Sciatic nerve (tissue), 2 donors: Measurements from ENCODE around the gene ADGRD1. TPM values are rescaled to one million over a fixed set of nuclear protein-coding genes. Genes with fewer than 3 reads are reported as not detected.

Source experiments
- ATAC-seq: fragments of 200-7000 bp; cut with Tn5 transposase; one replicate; pipeline ENCODE4 v1.9.1; 2020; ENCODE audit warnings: mild to moderate bottlenecking, moderate library complexity
- DNase-seq: peaks from one replicate; pipeline ENCODE4 v3.0.0-alpha.2; 2020; ENCODE audit warnings: low spot score
- intact Hi-C: fragments of 100-400 bp; cut with DNase I; formaldehyde crosslinking; loops from one replicate; pipeline ENCODE4 v1.14.2; 2022
- total RNA-seq: library from RNA; stranded (reverse); fragmentation: NEBNext Ultra II Directional; extraction: Animal tissue kit (Norgen Biotek cat#: 25700); gene quantifications from one replicate; pipeline ENCODE4 v1.2.1, GENCODE V29; 2021
- donor health status: DM: no; HTN: no; CAD: no.
- donor health status: DM: no; HTN: no; CAD: no.

Gene ADGRD1
- total RNA-seq, 1 donor from 2014 or later = 224 TPM

GRCh38 chr12:131101006-131101405, 147.3 kb downstream of the ADGRD1 start:
- intact Hi-C loops = loop anchor here (10.0 kb wide), 1 partner anchor 354 kb away; no protein-coding TSS in a partner anchor
- DNase-seq (peak; percentile 58), ATAC-seq (no peak)

GRCh38 chr12:131101703-131102492, 148.2 kb downstream of the ADGRD1 start:
- ATAC-seq (no peak), DNase-seq (peak; percentile 40)
- intact Hi-C loops = loop anchor here (10.0 kb wide), 1 partner anchor 353 kb away; no protein-coding TSS in a partner anchor

- DNase-seq = peak; percentile 56
- ATAC-seq = no peak
- intact Hi-C loops = loop anchor here (10.0 kb wide), 1 partner anchor 352 kb away; no protein-coding TSS in a partner anchor
These were observed 148.8 kb downstream of the ADGRD1 start for GRCh38 chr12:131102493-131102931.

- ATAC-seq (no peak), DNase-seq (peak; percentile 57)
- intact Hi-C loops = loop anchor here (10.0 kb wide), 1 partner anchor 352 kb away; no protein-coding TSS in a partner anchor
These were observed 149.4 kb downstream of the ADGRD1 start for GRCh38 chr12:131102991-131103668.

- intact Hi-C loops = loop anchor here (10.0 kb wide), 1 partner anchor 351 kb away; no protein-coding TSS in a partner anchor
- peak; percentile 69 for DNase-seq
- peak; percentile 61 for ATAC-seq
These were observed 150.2 kb downstream of the ADGRD1 start for GRCh38 chr12:131103669-131104462.

GRCh38 chr12:131104463-131105350, 151.0 kb downstream of the ADGRD1 start:
- intact Hi-C loops = loop anchor here (10.0 kb wide), 1 partner anchor 350 kb away; no protein-coding TSS in a partner anchor
- ATAC-seq = peak; percentile 91
- peak; percentile 96 for DNase-seq

GRCh38 chr12:131105351-131105735, 151.6 kb downstream of the ADGRD1 start:
- DNase-seq (no peak), ATAC-seq (no peak)
- intact Hi-C loops = loop anchor here (10.0 kb wide), 1 partner anchor 349 kb away; no protein-coding TSS in a partner anchor

GRCh38 chr12:131105736-131106348, 152.1 kb downstream of the ADGRD1 start:
- DNase-seq (peak; percentile 64), ATAC-seq (peak; percentile 5)
- intact Hi-C loops = loop anchor here (10.0 kb wide), 1 partner anchor 349 kb away; no protein-coding TSS in a partner anchor

- no peak for ATAC-seq
- peak; percentile 47 for DNase-seq
- intact Hi-C loops = loop anchor here (10.0 kb wide), 1 partner anchor 348 kb away; no protein-coding TSS in a partner anchor
These were observed 152.7 kb downstream of the ADGRD1 start for GRCh38 chr12:131106349-131106941.

- no peak for ATAC-seq
- peak; percentile 45 for DNase-seq
- intact Hi-C loops = loop anchor here (10.0 kb wide), 1 partner anchor 346 kb away; no protein-coding TSS in a partner anchor
These were observed 154.7 kb downstream of the ADGRD1 start for GRCh38 chr12:131108177-131108955.

- ATAC-seq = no peak
- intact Hi-C loops = no loop called here
- DNase-seq = no peak
These were observed 157.7 kb downstream of the ADGRD1 start for GRCh38 chr12:131111446-131111845.

GRCh38 chr12:131112021-131112420, 158.3 kb downstream of the ADGRD1 start:
- ATAC-seq (no peak), DNase-seq (peak; percentile 1)
- intact Hi-C loops = no loop called here

GRCh38 chr12:131112700-131113290, 159.1 kb downstream of the ADGRD1 start:
- DNase-seq (peak; percentile 49), ATAC-seq (peak; percentile 19)
- intact Hi-C loops = no loop called here

GRCh38 chr12:131113568-131114270, 160.0 kb downstream of the ADGRD1 start:
- ATAC-seq (peak; percentile 4), DNase-seq (peak; percentile 56)
- intact Hi-C loops = no loop called here

GRCh38 chr12:131114271-131114670, 160.6 kb downstream of the ADGRD1 start:
- ATAC-seq (no peak), DNase-seq (peak; percentile 45)
- intact Hi-C loops = no loop called here
